ENCODE measurements around the gene DENND2A.

- TF ChIP-seq SUZ12 (IDR thresholded peaks at IDR 0.05; ENCODE audit: extremely low read depth, insufficient read depth, insufficient read length) = no peak
- no peak for TF ChIP-seq ZNF274 (IDR thresholded peaks at IDR 0.05; ENCODE audit: low read depth, low read length)
- no peak for TF ChIP-seq YY1 (IDR thresholded peaks at IDR 0.05; ENCODE audit: insufficient read depth, insufficient read length)
Observed at GRCh38 chr7:140623980-140624379, 16.6 kb downstream of the DENND2A start.
